Sigmoid colon (tissue), 4 donors: ENCODE data around the gene KLHL21.

Source experiments
- CTCF ChIP-seq, 4 experiments: fragments of 450-650 bp in 3 of 4; fragments of 200-600 bp in 1 of 4; IDR thresholded peaks; one replicate each; pipeline ENCODE4 v1.5.1; 2016 to 2019; ENCODE audit warnings: antibody characterized with exemption in 4 of 4, mild to moderate bottlenecking in 3 of 4, moderate library complexity in 2 of 4
- EP300 ChIP-seq, 4 donors: sonication (generic); formaldehyde crosslinking; IDR thresholded peaks; one replicate each; pipeline ENCODE4 v1.6.1; 2017; ENCODE audit warnings: antibody characterized with exemption in 4 of 4
- POLR2A ChIP-seq, 2 donors: fragments of 450-650 bp; IDR thresholded peaks; one replicate each; pipeline ENCODE4 v1.6.1; 2016; ENCODE audit warnings: antibody characterized with exemption in 2 of 2, mild to moderate bottlenecking in 2 of 2, moderate library complexity in 2 of 2
- POLR2AphosphoS5 ChIP-seq, 4 donors: sonication (generic); formaldehyde crosslinking; IDR thresholded peaks; one replicate each; pipeline ENCODE4 v1.6.1; 2017; ENCODE audit warnings: antibody characterized with exemption in 4 of 4

GRCh38 chr1:6625584-6626149 is 23.0 kb upstream of the KLHL21 start:
- no peak for TF ChIP-seq CTCF (IDR thresholded peaks at IDR 0.05)
- TF ChIP-seq POLR2AphosphoS5 (IDR thresholded peaks at IDR 0.05): peak in 1 of 4 donors; percentile 17
- TF ChIP-seq POLR2A (IDR thresholded peaks at IDR 0.05): no peak
- no peak for TF ChIP-seq EP300 (IDR thresholded peaks at IDR 0.05)
